GM18951 (cell line): Measurements from ENCODE around the gene PANK2.
"Not testable (repeated sequence)": the region's sequence is repeated elsewhere in the genome, so short reads cannot be mapped to it uniquely, and the experiment has no call there.

Experiments used
- POLR2A ChIP-seq: IDR thresholded peaks from 4 replicates; pipeline ENCODE4 v1.6.1; 2011; ENCODE audit warnings: mild to moderate bottlenecking; ENCODE audit not compliant: insufficient read length, insufficient read depth; ENCODE audit errors: extremely low read depth
- in situ Hi-C: fragments of 300-500 bp; cut with MboI; formaldehyde crosslinking; loops from one replicate; pipeline ENCODE4 v1.12.0; 2022; ENCODE audit warnings: low sequenced_read_pairs, mixed read lengths, inconsistent platforms; ENCODE audit not compliant: unreplicated experiment

PANK2 gene

DNA sequence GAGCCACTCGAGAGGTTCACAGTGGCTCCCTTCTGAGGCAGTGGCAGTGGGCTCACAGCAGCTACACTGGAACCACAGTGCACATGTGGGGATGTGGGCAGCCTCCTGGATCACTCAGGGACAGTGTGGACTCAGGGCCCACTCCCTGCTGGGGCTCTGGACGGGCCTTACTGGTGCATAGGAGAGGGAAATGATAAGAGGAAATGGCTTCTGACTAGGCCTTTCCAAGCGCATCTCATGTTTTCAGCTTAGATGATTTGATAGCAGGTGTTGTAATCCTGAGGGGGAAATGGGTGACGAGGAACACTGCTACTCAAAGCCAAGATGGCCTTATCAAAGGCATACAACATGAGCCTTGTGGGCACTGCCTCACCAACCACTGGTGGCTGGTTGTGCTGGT is 44.0 kb downstream of the PANK2 start:
- TF ChIP-seq POLR2A: no peak
- in situ Hi-C loops: no loop called here

DNA sequence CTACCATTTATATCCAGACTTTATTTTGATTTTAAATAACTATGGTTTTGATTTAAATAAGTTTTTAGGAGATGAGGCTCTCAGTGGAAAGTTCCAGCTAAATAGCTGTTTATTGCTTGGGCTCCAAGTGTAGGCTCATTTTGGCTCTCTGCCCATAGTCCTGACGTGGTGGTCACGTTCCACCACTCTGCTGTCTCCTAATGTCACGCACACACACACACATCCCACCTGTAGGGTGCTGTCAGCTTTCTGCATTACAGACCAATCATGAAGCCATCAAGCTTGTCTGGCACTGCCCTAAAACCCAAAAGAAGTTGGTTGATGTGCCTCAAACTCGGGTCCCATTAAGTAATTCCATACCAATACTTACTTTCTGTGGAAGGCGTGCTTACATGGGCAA is 45.4 kb downstream of the PANK2 start:
- in situ Hi-C loops: no loop called here
- no peak for TF ChIP-seq POLR2A

DNA sequence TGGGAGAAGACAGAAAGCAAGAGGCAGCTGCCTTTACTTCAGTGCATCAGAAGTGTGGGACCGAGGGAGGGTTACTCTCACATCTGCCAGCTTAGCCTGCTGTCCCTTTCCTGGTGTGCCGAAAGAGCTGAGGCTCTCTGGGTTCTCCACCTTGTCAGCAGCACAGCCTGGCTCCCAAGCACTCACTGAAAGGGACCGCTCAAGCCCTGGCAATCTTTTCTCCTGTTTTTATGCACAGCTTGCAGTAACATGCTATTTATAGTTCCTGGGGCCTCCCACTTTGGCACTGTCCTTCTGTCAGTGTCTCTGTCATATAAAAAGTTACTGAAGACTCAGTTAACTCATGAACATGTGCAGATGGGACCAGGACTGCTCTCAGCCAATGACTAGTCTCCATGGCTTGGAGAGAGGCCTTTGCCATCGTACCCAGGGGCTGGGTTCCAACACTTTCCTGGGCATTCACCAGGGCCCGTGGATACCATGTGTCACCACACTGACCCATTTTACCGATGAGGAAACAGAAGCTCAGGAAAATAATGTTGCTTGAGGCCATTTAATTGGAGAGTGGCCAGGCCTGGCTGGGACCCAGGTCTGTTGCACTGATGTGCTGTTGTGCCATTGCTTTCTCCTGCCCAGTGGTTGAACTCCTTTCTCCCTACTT is 46.2 kb downstream of the PANK2 start:
- TF ChIP-seq POLR2A: no peak
- in situ Hi-C loops: no loop called here

DNA sequence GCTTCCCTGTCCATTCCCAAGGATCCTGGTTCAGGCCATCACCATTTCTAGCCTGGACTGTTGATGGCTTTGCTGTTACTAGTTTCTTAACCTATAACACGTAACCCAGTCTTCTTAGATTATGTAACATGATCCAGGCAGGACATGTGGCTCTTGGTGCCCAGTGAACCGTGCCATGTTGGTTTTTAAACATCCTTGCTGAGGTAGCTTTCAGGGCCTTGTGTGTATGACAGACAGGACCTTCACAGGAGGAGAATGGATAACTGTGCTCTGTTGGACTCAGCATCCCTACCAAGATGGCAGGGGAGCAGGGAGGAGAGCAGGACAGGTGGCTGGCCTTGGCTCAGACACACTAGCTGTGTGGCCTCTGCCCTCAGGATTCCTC is 46.8 kb downstream of the PANK2 start:
- no peak for TF ChIP-seq POLR2A
- in situ Hi-C loops: no loop called here

DNA sequence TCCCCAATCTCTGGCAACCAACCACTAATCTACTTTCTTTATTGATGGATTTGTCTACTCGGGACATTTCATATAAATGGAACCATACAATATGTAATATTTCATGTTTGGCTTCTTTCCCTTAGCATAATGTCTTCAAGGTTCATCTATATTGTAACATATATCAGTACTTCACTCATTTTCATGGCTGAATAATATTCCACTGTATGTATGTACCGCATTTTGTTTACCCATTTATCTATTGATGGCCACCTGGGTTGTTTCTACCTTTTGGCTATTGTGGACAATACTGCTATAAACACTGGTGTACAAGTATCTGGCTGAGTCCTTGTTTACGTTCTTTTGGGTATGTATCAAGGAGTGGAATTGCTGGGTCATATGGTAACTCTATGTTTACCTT is 48.4 kb downstream of the PANK2 start:
- no peak for TF ChIP-seq POLR2A

DNA sequence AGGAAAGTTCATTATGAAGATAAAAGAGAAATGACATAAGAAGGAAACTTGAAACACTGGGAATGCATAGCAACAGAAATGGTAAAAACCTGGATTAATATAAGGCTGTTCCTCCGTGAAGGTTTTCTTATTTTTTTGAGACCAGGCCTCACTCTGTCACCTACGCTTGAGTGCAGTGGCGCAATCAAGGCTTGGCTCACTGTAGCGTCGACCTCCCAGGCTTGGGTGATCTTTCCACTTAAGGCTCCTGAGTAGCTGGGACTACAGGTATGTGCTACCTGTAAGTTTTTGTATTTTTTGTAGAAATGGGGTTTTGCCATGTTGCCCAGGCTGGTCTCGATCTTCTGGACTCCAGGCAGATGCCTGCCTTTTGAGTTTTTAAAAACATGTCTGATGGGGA is 51.7 kb downstream of the PANK2 start:
- in situ Hi-C loops: no loop called here
- TF ChIP-seq POLR2A: no peak

More for the DNA sequence above, 48.4 kb downstream of the PANK2 start:
- in situ Hi-C loops: no loop called here

DNA sequence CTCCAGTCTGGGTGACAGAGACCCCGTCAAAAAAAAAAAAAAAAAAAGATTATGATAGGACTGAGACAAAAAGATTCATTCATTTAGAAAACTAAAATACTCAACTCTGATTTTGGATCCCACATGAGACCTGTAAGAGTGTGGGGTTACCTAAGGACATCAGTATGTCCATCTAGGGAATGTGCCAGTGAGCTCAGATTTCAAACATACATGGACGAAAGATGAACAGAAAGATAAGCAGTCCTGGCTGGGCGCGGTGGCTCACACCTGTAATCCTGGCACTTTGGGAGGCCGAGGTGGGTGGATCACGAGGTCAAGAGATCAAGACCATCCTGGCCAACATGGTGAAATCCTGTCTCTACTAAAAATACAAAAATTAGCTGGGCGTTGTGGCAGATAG is 57.5 kb downstream of the PANK2 start:
- in situ Hi-C loops: not testable (repeated sequence)

DNA sequence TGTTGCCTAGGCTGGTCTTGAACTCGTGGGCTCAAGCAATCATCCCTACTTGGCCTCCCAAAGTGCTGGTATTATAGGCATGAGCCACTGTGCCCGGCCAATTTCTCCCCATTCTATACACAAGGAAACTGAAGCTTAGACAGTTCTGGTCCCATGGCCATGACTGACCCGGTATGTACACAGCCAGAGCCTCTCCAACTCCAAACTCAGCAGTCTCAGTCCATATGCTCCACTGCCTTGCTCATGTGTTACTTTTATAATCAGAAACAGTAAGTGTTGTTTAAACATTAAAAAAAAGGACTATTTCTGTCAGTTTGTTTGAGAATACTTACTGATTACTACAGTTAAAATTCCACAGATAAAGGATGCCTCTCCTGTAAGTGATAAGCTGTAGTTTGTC is 75.5 kb downstream of the PANK2 start:
- TF ChIP-seq POLR2A: no peak
- in situ Hi-C loops: no loop called here

DNA sequence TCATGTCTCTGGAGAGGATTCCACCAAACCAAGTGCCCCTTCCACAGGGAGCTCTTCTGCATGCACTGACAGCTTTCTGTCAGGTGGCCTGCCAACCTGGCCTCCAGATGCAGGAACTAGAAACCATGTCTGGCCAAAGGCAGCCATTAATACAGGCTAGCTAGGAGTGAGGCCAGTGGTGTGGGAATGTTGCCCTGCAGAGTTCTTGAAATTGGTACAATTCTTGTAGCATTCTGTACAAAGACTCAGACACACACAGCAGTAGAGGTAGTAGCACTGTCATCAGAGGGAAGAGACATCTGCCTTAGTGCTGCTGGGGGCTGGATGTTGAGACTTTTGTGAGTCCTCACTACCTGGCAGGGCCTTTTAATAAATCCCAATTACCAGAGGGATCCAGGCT is 77.4 kb downstream of the PANK2 start:
- in situ Hi-C loops: no loop called here
- TF ChIP-seq POLR2A: no peak

DNA sequence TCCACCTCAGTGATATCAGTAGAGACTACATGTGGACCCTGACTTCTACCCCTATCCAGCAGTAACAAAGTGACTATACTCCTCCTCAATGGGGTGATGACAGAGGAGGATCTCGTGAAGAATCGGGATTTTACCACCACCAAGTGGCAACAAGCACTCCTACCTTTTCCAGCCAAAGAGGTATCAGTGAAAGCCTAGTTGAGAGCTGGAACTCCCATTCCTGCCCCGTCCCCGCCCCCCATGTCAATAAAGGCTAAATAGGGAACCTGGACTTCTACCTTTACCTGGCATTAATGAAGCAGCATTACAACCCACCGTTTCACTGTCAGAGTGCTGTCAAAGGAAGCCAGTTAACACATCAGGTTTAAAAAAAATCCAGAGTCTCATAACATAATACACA is 80.8 kb downstream of the PANK2 start:
- in situ Hi-C loops: no loop called here

DNA sequence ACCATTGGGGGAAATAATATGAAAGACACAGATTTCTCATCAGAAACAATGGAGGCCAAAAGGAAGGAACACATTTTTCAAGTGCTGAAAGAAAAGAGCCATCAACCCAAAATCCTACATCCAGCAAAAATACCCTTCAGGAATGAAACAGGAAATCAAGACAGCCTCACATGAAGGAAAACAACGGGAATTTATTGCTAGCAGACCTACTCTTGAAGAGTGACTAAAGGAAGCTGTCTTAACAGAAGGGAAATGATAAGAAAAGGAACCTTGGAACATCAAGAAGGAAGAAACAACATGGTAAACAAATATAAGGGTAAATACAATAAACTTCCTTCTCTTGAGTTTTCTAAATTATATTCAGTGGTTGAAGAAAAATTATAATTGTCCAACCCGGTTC is 82.0 kb downstream of the PANK2 start:
- no peak for TF ChIP-seq POLR2A
- in situ Hi-C loops: no loop called here

More for the DNA sequence above, 80.8 kb downstream of the PANK2 start:
- TF ChIP-seq POLR2A: no peak

DNA sequence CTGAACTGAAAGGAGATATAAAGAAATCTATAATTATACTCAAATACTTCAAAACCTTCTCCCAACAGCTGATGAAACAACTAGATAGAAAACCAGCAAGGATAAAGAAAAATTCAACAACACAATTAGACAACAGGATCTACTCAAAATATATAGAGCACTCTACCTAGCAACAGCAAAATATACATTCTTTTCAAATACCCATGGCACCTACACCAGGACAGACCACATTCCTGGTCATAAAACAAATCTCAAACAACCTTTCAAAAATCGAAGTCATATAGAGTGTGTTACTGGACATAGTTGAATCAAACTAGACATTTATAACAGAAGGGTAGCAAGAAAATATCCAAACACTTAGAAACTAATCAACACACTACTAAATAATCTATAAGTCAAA is 83.0 kb downstream of the PANK2 start:
- TF ChIP-seq POLR2A: no peak
- in situ Hi-C loops: no loop called here

DNA sequence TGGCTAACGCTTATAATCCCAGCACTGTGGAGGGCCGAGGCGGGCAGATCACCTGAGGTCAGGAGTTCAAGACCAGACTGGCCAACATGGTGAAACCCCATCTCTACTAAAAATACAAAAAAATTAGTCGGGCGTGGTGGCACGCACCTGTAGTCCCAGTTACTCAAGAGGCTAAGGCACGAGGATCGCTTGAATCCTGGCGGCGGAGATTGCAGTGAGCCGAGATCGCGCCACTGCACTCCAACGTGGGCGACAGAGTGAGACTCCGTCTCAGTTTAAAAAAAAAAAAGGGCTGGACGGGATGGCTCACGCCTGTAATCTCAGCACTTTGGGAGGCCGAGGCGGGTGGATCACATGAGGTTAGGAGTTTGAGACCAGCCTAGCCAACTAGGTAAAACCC is 83.4 kb downstream of the PANK2 start:
- in situ Hi-C loops: not testable (repeated sequence)

DNA sequence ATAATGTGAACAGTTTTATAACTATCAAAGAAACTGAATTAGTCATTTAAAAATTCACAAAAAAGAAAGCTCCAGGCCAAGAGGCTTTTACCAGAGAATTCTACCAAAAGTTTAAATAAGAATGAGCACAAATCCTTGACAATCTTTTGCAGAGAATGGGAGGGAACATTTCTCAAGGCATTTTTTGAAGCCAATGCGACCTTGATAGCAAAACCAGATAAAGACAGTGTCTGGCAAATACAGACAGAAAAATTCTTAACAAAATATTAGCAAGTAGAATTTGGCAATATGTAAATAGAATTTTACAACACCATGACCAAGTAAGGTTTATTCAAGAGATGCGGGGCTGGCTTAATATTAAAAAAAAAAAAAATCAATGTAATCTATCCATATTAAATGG is 84.5 kb downstream of the PANK2 start:
- in situ Hi-C loops: no loop called here
- no peak for TF ChIP-seq POLR2A

DNA sequence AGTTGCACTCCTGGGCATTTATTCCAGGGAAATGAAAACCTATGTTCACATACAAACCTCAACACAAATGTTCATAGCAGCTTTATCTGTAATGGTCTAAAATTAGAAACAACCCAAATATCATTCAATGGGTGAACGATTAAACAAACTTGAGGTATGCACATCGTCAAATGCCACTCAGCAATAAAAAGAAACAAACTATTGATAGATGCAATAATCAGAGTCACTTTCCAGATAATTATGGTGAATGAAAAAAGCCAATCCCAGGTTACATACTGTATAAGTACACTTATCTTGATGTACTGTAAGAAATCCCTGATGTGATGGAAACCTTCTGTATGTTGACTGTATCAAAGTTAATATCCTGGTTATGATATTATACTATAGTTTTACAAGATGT is 87.3 kb downstream of the PANK2 start:
- in situ Hi-C loops: no loop called here

More for the DNA sequence above, 87.3 kb downstream of the PANK2 start:
- TF ChIP-seq POLR2A: no peak
